Large intestine (tissue), 3 donors: ENCODE results near the gene SNX13. TPM values are rescaled to one million over a fixed set of nuclear protein-coding genes. Genes with fewer than 3 reads are reported as not detected.

Source experiments
- DNase-seq, 2 donors: peaks; one replicate each; pipeline versions ENCODE4 v3.0.0 to v3.0.0-alpha.2; 2013
- H3K27ac ChIP-seq: one replicate; pipeline ENCODE4 v1.5.1; 2013; ENCODE audit warnings: low read length
- H3K27me3 ChIP-seq: 2 replicates; pipeline ENCODE4 v1.6.1; 2013; ENCODE audit warnings: low read length; ENCODE audit not compliant: control insufficient read depth, insufficient read depth
- H3K36me3 ChIP-seq: 2 replicates; pipeline ENCODE4 v1.6.1; 2013; ENCODE audit warnings: low read length; ENCODE audit not compliant: control insufficient read depth, insufficient read depth
- H3K4me1 ChIP-seq: one replicate; pipeline ENCODE4 v1.6.1; 2013; ENCODE audit warnings: low read length; ENCODE audit not compliant: control insufficient read depth, insufficient read depth
- H3K4me3 ChIP-seq: one replicate; pipeline ENCODE4 v1.5.1; 2013; ENCODE audit warnings: low read length
- H3K9me3 ChIP-seq: one replicate; pipeline ENCODE4 v1.6.1; 2013; ENCODE audit warnings: mild to moderate bottlenecking, low read depth, low read length, moderate library complexity; ENCODE audit not compliant: control insufficient read depth
- WGBS: methylation state at CpG from one replicate; pipeline ENCODE4 v1.1.5; 2013; ENCODE audit warnings: low lambda C conversion rate; ENCODE audit not compliant: insufficient coverage; 5-methylcytosine and 5-hydroxymethylcytosine counted together
- polyA plus RNA-seq: library from polyadenylated mRNA; unstranded; fragments of 120-200 nt; gene quantifications from one replicate; pipeline ENCODE4 v1.2.1, GENCODE V29; 2013

SNX13 gene
- polyA plus RNA-seq, 1 donor = 30.0 TPM

DNA sequence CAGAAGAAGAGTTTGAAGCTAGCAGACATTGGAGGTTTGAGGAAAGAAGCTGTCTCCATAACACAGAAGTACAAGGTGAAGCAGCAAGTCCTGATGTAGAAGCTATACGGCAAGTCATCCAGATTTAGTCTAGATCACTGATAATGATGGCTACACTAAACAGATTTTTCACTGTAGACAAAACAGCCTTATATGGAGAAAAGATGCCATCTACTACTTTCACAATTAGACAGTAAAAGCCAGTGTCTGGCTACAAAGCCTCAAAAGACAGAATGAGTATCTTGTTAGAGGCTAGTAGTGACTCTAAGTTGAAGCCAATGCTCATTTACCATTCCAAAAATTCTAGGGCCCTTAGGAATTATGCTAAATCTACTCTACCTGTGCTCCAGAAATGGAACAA, 85.1 kb downstream of the SNX13 start:
- peaks cover 2% of the 10 kb centered on the region for H3K36me3 ChIP-seq
- H3K27ac ChIP-seq = no peak overlapping the region
- H3K9me3 ChIP-seq = peaks cover 10% of the 10 kb centered on the region
- no peaks in the 10 kb centered on the region for H3K27me3 ChIP-seq
- WGBS = no CpG with 5 or more reads among the region's 1 CpG
- no peak for DNase-seq
- no peaks in the 10 kb centered on the region for H3K4me1 ChIP-seq
- H3K4me3 ChIP-seq = no peak overlapping the region

- Histone ChIP-seq H3K27ac (no peak overlapping the region), H3K4me3 (no peak overlapping the region), H3K4me1 (no peaks in the 10 kb centered on the region), H3K27me3 (no peaks in the 10 kb centered on the region), H3K9me3 (peaks cover 10% of the 10 kb centered on the region), H3K36me3 (peaks cover 6% of the 10 kb centered on the region)
- DNase-seq = no peak
- WGBS = no CpG with 5 or more reads among the region's 3 CpGs
These were observed 85.8 kb downstream of the SNX13 start for GRCh38 chr7:17854261-17855047.

DNA sequence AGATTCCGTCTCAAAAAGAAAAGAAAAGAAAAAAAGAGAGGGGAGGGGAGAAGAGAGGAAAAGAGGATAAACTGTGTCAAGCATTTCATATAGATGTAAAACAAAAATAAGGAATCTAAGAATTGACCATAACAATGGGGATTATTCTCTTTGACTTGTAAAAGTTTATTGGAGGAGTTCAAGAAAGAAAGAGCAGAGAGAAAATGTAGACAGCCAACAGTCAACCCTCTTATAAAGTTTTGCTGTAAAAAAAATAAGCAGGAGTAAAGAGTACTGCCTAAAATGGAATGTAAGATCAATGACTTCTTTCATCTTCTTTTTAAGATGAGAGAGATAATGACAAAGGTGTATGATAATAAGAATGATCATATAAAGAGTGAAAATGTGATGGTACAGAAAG, 87.9 kb downstream of the SNX13 start:
- DNase-seq = no peak
- H3K36me3 ChIP-seq = peaks cover 22% of the 10 kb centered on the region
- WGBS = 100% methylated on average over 1 of the region's 1 CpG
- H3K9me3 ChIP-seq = peaks cover 10% of the 10 kb centered on the region
- H3K27me3 ChIP-seq = no peaks in the 10 kb centered on the region
- no peak overlapping the region for H3K27ac ChIP-seq
- no peaks in the 10 kb centered on the region for H3K4me1 ChIP-seq
- no peak overlapping the region for H3K4me3 ChIP-seq

DNA sequence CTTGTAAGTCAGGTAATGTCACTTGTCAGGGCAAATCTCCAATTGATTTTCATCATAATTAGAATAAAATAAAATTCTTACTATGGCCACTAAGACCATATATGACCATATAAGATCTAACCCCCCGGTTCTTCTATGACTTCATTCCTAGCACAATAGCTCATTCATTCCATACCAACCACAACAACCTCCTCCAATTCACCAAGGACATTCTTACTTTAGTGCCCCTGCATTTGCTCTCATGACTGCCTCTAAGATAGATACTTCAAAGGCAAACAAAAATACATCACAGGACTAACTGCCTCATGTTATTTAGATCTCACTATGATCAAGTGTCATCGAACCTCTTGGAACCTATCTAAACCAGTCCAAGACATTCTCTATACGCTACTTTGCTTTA, 90.8 kb downstream of the SNX13 start:
- no peak for DNase-seq
- Histone ChIP-seq H3K27ac (no peak overlapping the region), H3K4me1 (no peaks in the 10 kb centered on the region), H3K9me3 (no peaks in the 10 kb centered on the region), H3K27me3 (no peaks in the 10 kb centered on the region), H3K4me3 (no peak overlapping the region), H3K36me3 (peaks cover 26% of the 10 kb centered on the region)
- 86% methylated on average over 2 of the region's 3 CpGs for WGBS

GRCh38 chr7:17848516-17848915, 91.8 kb downstream of the SNX13 start:
- Histone ChIP-seq H3K4me1 (no peaks in the 10 kb centered on the region), H3K27ac (no peak overlapping the region), H3K36me3 (peaks cover 26% of the 10 kb centered on the region), H3K4me3 (no peak overlapping the region), H3K27me3 (no peaks in the 10 kb centered on the region), H3K9me3 (no peaks in the 10 kb centered on the region)
- WGBS = no CpG with 5 or more reads among the region's 10 CpGs
- DNase-seq = no peak

DNA sequence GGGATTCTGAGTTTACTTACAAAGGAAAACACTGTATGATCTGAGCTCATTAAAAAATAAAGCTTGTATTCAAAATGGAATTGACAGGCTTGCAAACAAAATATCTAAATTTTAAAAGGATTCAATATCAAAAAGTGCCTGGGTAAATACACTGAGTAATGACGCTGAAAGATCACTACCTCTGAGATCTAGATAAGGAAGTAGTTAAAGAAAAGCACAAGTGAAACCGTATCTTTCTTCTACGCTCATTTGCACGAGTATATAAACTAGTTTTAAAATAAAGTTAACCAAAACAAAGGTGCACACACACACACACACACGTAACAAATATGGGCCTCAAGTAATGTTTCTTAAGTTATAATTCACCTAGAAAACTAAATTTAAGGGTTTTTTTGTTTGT, 93.4 kb downstream of the SNX13 start:
- H3K4me3 ChIP-seq = no peak overlapping the region
- H3K9me3 ChIP-seq = peaks cover 3% of the 10 kb centered on the region
- no peak overlapping the region for H3K27ac ChIP-seq
- DNase-seq = no peak
- no peaks in the 10 kb centered on the region for H3K4me1 ChIP-seq
- WGBS = 67% methylated on average over 1 of the region's 5 CpGs
- no peaks in the 10 kb centered on the region for H3K27me3 ChIP-seq
- peaks cover 26% of the 10 kb centered on the region for H3K36me3 ChIP-seq

- no peak for DNase-seq
These were observed 95.1 kb downstream of the SNX13 start for GRCh38 chr7:17845197-17845547.

GRCh38 chr7:17844514-17845196, 95.6 kb downstream of the SNX13 start:
- no peak overlapping the region for H3K4me3 ChIP-seq
- peaks cover 9% of the 10 kb centered on the region for H3K9me3 ChIP-seq
- H3K36me3 ChIP-seq = peaks cover 34% of the 10 kb centered on the region
- no peaks in the 10 kb centered on the region for H3K4me1 ChIP-seq
- 67% methylated on average over 1 of the region's 3 CpGs for WGBS
- no peaks in the 10 kb centered on the region for H3K27me3 ChIP-seq
- H3K27ac ChIP-seq = no peak overlapping the region
- no peak for DNase-seq

More at GRCh38 chr7:17845197-17845547, 95.1 kb downstream of the SNX13 start:
- Histone ChIP-seq H3K27me3 (no peaks in the 10 kb centered on the region), H3K27ac (no peak overlapping the region), H3K4me1 (no peaks in the 10 kb centered on the region), H3K4me3 (no peak overlapping the region), H3K36me3 (peaks cover 34% of the 10 kb centered on the region), H3K9me3 (peaks cover 9% of the 10 kb centered on the region)
- 100% methylated on average over 3 of the region's 4 CpGs for WGBS

DNA sequence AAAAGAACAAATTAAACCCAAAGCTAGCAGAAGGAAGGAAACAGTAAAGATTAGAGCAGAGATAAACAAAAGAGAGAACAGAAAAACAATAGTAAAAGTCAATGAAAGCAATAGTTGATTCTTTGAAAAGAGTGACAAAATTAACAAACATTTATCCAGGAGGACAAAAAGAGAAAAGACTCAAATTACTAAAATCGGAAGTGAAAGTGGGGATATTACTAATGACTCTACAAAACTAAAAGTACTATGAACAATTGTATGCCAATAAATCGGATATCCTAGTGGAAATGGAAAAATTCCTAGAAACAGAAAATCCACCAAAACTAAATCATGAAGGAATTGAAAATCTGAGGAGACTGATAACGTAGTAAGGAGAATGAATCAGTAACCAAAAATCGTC, 96.3 kb downstream of the SNX13 start:
- peaks cover 9% of the 10 kb centered on the region for H3K9me3 ChIP-seq
- H3K4me3 ChIP-seq = no peak overlapping the region
- H3K36me3 ChIP-seq = peaks cover 34% of the 10 kb centered on the region
- H3K4me1 ChIP-seq = no peaks in the 10 kb centered on the region
- H3K27ac ChIP-seq = no peak overlapping the region
- WGBS = 100% methylated on average over 2 of the region's 4 CpGs
- no peak for DNase-seq
- no peaks in the 10 kb centered on the region for H3K27me3 ChIP-seq

GRCh38 chr7:17843041-17843440, 97.3 kb downstream of the SNX13 start:
- Histone ChIP-seq H3K27ac (no peak overlapping the region), H3K4me1 (no peaks in the 10 kb centered on the region), H3K36me3 (peaks cover 25% of the 10 kb centered on the region), H3K27me3 (no peaks in the 10 kb centered on the region), H3K9me3 (peaks cover 9% of the 10 kb centered on the region), H3K4me3 (no peak overlapping the region)
- DNase-seq = no peak
